ENCODE measurements around the gene FBXL15. TPM values are rescaled to one million over a fixed set of nuclear protein-coding genes. Genes with fewer than 3 reads are reported as not detected.

FBXL15 gene
- 10 to 100 TPM in 2 of 6 experiments, 1 to 10 TPM in 4; 5.6 to 22.9 (median 9.0) TPM for total RNA-seq
- long read RNA-seq, partial matches to known transcripts: 8 of 13 reads
- long read RNA-seq, other reads (novel, unspliced or antisense): 2 of 13 reads

DNA sequence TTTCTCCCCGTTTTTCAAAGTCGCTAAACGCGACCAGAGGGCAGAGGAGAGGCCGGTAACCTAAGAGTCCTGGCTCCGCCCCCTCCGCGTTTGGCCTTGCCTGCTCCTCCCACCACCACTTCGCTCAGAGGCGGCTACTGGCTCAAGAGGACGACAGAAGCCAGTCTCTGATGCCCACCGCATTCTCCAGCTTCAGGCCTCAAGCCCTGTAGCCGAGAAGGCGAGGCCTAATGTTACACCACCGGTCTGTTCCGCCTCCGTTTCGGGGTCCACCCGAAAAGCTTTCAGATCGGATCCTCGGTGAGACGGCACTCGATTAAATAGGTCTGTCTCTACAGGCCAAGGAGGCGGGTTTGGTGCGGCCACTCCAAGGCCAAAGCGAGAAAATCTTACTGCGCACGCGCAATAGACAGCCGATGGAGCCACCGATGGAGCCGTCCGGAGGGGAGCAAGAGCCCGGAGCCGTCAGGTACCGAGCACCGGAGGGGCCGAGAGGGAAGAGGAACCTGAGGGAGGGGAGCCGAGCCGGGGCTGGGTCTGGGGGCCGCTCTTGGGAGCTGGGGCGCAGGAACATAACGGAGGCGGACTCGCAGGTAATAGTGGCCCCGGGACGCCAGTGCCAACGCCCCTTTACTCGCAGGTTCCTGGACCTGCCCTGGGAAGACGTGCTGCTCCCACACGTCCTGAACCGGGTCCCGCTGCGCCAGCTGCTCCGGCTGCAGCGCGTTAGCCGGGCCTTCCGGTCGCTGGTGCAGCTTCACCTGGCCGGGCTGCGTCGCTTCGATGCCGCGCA, at the start of gene FBXL15:
Gene FBXL15 (plus strand): TSS at position 123 of the 793 bp plus-strand sequence. CDS start 294 bp downstream, at position 417.
- peak within 1 kb of the TSS; percentile 71 to 89 (median 73) for H3K27ac ChIP-seq
- peaks cover 0 to 25% (median 11%) of the 10 kb centered on the region in 4 donors for H3K4me1 ChIP-seq
- WGBS (ENCODE audit: insufficient coverage, low coverage, low lambda C conversion rate, missing lambda C conversion rate): 0% methylated on average over 26 of the region's 66 CpGs
- ATAC-seq: peak; percentile 79 to 83 (median 80)
- H3K9me3 ChIP-seq: no peaks in the 10 kb centered on the region
- H3K36me3 ChIP-seq: peaks cover 0 to 5% (median 2%) of the 10 kb centered on the region in 4 donors
- H3K4me3 ChIP-seq: peak within 1 kb of the TSS; percentile 86 to 90 (median 89)
- peak; percentile 95 to 97 (median 96) for DNase-seq
- H3K27me3 ChIP-seq: no peaks in the 10 kb centered on the region
- TF ChIP-seq CTCF (IDR thresholded peaks at IDR 0.05) (no peak), POLR2A (IDR thresholded peaks at IDR 0.05) (peak; percentile 67)
- intact Hi-C loops (cut with DNase I): no loop called here

GRCh38 chr10:102371295-102371694, 49.3 kb upstream of the FBXL15 start:
- Histone ChIP-seq H3K9me3 (no peaks in the 10 kb centered on the region), H3K27me3 (no peaks in the 10 kb centered on the region), H3K4me3 (no peak overlapping the region), H3K27ac (no peak overlapping the region), H3K4me1 (no peaks in the 10 kb centered on the region), H3K36me3 (peaks cover 0 to 90% (median 64%) of the 10 kb centered on the region in 4 donors)
- intact Hi-C loops (cut with DNase I): no loop called here
- ATAC-seq (no peak), DNase-seq (no peak)
- WGBS (ENCODE audit: insufficient coverage, low coverage, low lambda C conversion rate, missing lambda C conversion rate): no CpG with 5 or more reads among the region's 2 CpGs
- TF ChIP-seq POLR2A (IDR thresholded peaks at IDR 0.05) (no peak), CTCF (IDR thresholded peaks at IDR 0.05) (no peak)

DNA sequence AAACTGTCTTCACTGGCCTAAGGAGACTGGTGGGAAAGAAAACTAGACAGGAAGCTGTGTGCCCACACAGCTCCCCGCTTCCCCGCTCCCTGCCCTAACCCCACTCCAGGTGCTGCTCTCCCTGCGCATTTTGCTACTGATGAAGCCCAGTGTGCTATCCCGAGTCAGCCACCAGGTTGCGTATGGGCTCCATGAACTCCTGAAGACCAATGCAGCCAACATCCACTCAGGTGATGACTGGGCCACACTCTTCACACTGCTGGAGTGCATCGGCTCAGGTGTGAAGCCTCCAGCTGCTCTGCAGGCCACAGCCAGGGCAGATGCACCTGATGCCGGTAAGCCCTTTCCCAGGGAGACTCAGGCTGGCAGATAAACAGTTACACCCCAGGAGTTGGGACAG, 45.4 kb upstream of the FBXL15 start:
- DNase-seq (no peak), ATAC-seq (no peak)
- intact Hi-C loops (cut with DNase I): no loop called here
- 95% methylated on average over 4 of the region's 7 CpGs for WGBS (ENCODE audit: insufficient coverage, low coverage, low lambda C conversion rate, missing lambda C conversion rate)
- no peak overlapping the region for H3K4me3 ChIP-seq
- H3K9me3 ChIP-seq: no peaks in the 10 kb centered on the region
- H3K27ac ChIP-seq: no peak overlapping the region
- TF ChIP-seq CTCF (IDR thresholded peaks at IDR 0.05): no peak
- TF ChIP-seq POLR2A (IDR thresholded peaks at IDR 0.05): no peak
- H3K36me3 ChIP-seq: peaks cover 0 to 90% (median 54%) of the 10 kb centered on the region in 4 donors
- no peaks in the 10 kb centered on the region for H3K4me1 ChIP-seq
- H3K27me3 ChIP-seq: no peaks in the 10 kb centered on the region

DNA sequence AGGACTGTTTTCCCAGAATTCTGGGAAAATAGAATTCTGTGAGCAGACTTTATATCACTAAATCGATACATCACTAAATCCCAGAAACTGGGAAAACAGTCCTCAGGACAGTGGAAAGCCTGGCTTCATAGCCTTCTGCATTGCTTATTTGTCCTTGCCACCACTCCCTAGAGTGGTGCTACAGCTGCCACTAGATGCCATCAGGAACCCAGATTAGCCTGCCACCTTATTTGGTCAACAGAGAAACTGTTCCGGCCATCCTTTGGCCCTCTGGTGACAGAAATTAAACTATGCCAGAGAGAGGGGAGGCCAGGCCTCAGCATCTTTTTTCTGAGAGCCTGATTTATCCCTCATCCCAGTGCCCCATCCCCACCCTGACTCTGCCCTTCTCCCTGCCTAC, 44.8 kb upstream of the FBXL15 start:
- Histone ChIP-seq H3K4me3 (no peak overlapping the region), H3K36me3 (peaks cover 0 to 90% (median 53%) of the 10 kb centered on the region in 4 donors), H3K27me3 (no peaks in the 10 kb centered on the region), H3K4me1 (no peaks in the 10 kb centered on the region), H3K9me3 (no peaks in the 10 kb centered on the region), H3K27ac (no peak overlapping the region)
- DNase-seq (no peak), ATAC-seq (peak in 1 of 4 donors; percentile 10)
- intact Hi-C loops (cut with DNase I): no loop called here
- WGBS (ENCODE audit: insufficient coverage, low coverage, low lambda C conversion rate, missing lambda C conversion rate): 64% methylated on average over 1 of the region's 2 CpGs
- TF ChIP-seq CTCF (IDR thresholded peaks at IDR 0.05) (no peak), POLR2A (IDR thresholded peaks at IDR 0.05) (no peak)
